NB4 (cell line): Measurements from ENCODE around the gene LRP4.

Experiments
- DNase-seq: peaks from one replicate; pipeline ENCODE4 v3.0.0; 2010; ENCODE audit warnings: low read depth
- H3K4me3 ChIP-seq: one replicate; pipeline ENCODE4 v1.5.1; 2011; ENCODE audit warnings: mild to moderate bottlenecking, low read depth, low read length, moderate library complexity
- MYC ChIP-seq: IDR thresholded peaks from 2 replicates; pipeline ENCODE4 v1.6.1; 2011; ENCODE audit warnings: low read depth, low read length
- POLR2A ChIP-seq: IDR thresholded peaks from 2 replicates; pipeline ENCODE4 v1.6.1; 2011; ENCODE audit warnings: mild to moderate bottlenecking; ENCODE audit not compliant: insufficient read length; ENCODE audit errors: extremely low read depth
- TF ChIP-seq, protein P1 (sequence below): IDR thresholded peaks from one replicate; pipeline ENCODE4 v1.5.1; 2012; ENCODE audit warnings: low read depth, low read length
- TF ChIP-seq, protein P2 (sequence below): IDR thresholded peaks from 2 replicates; pipeline ENCODE4 v1.6.1; 2011; ENCODE audit warnings: low read depth, low read length

Gene LRP4

DNA sequence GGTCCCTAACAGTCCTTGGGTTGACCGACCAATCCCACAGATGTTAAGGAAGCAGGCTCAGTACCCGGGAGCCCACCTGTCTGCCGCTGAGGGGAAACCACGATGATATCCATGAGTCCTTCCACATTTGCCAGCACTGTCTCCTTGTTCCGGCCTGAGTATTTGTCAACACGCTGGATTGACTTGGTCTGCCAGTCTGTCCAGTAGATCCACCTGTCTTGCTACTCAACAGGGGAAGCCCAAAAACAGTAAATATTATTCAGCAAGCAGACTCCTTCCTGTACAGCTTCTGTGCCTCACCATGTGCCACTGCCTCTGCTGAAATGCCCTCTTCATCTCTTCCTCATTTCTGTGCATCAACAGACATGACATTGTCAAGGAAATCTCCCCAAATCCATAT, 49.4 kb downstream of the LRP4 start:
- TF ChIP-seq POLR2A (no peak), MYC (no peak)
- TF ChIP-seq, protein P1, sequence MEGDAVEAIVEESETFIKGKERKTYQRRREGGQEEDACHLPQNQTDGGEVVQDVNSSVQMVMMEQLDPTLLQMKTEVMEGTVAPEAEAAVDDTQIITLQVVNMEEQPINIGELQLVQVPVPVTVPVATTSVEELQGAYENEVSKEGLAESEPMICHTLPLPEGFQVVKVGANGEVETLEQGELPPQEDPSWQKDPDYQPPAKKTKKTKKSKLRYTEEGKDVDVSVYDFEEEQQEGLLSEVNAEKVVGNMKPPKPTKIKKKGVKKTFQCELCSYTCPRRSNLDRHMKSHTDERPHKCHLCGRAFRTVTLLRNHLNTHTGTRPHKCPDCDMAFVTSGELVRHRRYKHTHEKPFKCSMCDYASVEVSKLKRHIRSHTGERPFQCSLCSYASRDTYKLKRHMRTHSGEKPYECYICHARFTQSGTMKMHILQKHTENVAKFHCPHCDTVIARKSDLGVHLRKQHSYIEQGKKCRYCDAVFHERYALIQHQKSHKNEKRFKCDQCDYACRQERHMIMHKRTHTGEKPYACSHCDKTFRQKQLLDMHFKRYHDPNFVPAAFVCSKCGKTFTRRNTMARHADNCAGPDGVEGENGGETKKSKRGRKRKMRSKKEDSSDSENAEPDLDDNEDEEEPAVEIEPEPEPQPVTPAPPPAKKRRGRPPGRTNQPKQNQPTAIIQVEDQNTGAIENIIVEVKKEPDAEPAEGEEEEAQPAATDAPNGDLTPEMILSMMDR, result no peak
- TF ChIP-seq, protein P2, sequence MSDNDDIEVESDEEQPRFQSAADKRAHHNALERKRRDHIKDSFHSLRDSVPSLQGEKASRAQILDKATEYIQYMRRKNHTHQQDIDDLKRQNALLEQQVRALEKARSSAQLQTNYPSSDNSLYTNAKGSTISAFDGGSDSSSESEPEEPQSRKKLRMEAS, result no peak
- H3K4me3 ChIP-seq, result no peak overlapping the region
- DNase-seq, result no peak

DNA sequence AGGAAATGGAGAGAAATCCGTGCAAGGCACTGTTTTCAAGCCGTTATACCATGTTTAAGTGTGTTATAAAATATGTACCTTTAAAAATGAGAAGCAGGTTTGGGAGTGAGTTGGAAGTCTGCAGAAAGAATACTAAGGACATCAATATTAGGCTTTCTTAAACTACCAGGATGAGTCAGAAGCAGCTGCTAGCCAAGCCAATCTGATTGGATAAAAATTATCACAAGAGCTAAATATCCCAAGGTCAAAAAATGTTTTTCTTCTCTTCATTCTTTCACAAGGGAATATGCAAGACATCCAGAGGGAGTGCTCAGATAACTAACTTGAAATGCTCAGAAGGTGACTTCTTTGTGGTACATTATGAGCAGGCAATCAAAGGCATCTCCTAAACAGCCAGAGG, 53.0 kb downstream of the LRP4 start:
- no peak for TF ChIP-seq POLR2A
- no peak for TF ChIP-seq MYC
- TF ChIP-seq, protein P2, result no peak
- TF ChIP-seq, protein P1, result no peak
- DNase-seq, result no peak

DNA sequence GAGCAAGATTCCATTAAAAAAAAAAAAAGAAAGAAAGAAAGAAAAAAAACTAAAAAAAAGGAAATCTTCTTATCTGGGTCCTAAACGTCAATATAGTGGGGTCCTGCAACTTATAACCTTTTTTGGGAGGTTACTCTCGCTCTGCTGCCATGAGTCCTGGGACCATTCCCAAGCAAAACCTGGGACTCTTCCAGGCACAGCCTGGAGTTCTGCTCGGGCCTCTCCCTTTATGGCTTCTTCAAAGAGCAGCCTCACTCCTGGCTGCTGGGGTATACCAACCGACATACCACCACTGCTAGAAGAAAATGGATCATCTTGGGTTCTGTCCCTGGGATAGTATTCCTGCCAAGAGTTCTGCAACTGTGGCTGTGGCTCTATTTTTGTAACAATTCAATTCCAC, 58.1 kb downstream of the LRP4 start:
- H3K4me3 ChIP-seq, result no peak overlapping the region
- TF ChIP-seq, protein P1, result no peak
- TF ChIP-seq, protein P2, result no peak
- no peak for TF ChIP-seq POLR2A
- TF ChIP-seq MYC, result no peak
- DNase-seq, result no peak

More for the DNA sequence above, 53.0 kb downstream of the LRP4 start:
- no peak overlapping the region for H3K4me3 ChIP-seq

DNA sequence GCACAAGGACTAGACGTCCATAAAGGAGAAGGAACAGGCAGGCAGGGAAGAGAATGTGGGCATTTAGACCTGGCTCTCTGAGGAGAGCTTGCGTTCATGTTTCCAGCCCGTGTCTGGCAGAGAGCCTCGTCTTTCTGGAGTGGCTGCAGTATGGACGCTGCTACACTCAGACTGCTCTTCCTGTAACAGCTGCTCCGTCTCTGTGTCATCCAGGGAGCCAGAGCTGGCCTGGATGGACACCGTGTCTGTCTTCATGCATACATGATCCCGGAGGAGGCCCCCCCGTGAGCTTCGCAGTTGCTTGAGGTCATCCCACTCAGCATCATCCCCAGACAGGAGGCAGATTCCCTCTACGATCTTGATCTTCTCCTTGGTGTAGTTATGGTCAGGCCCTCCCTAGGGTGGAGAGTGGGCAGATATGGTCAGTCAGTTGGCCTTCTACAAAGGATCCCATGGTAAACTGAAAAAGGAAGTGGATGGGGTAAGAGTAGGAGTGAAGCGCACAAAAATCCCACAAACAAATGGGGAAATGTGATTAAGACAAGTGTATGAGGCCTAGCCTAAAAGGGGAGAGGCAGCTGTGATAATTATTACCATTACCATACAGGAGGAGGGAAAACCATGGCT, 59.3 kb downstream of the LRP4 start:
- peak; percentile 58 for DNase-seq
- no peak overlapping the region for H3K4me3 ChIP-seq
- TF ChIP-seq, protein P1, result no peak
- TF ChIP-seq, protein P2, result no peak
- TF ChIP-seq MYC (no peak), POLR2A (no peak)

DNA sequence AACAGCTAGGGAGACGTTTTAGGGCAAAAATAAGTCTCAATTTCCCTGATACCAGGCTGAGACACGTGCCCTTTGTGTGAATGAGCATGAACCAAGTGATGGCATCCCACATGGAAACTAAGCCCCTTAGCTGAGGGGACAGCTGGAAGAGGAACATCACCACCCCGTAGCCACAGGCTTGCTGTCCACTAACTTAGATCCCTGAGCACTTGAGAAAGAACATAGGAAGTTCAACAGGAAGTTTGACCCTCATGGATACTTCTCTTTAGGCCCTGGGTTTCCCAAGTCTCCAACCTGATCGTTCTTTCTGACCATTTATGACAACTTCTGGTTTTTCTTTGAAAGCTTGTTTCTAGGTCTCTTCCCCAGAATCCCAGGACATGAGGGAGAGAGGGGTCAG, 60.7 kb downstream of the LRP4 start:
- H3K4me3 ChIP-seq, result no peak overlapping the region
- no peak for DNase-seq
- TF ChIP-seq MYC (no peak), POLR2A (no peak)
- TF ChIP-seq, protein P2, result no peak
- TF ChIP-seq, protein P1, result no peak
